ENCODE measurements around the gene JAK2.

- TF ChIP-seq CTCF (IDR thresholded peaks at IDR 0.05) = no peak
- TF ChIP-seq POLR2A (IDR thresholded peaks at IDR 0.05) = no peak
- TF ChIP-seq EP300 (IDR thresholded peaks at IDR 0.05) = no peak
These were observed 17.5 kb upstream of the JAK2 start for GRCh38 chr9:4967523-4967922.

Data from tibial nerve (tissue), 4 donors.